ENCODE results near the gene SYNE2. TPM values are rescaled to one million over a fixed set of nuclear protein-coding genes. Genes with fewer than 3 reads are reported as not detected.

SYNE2 gene
- total RNA-seq, 2 experiments from 2014 or later: 77.7 to 82.4 TPM

- POLR2A ChIA-PET: no interaction called here
- Mint-ChIP-seq H3K27me3 (peaks cover 8% of the 10 kb centered on the region), H3K4me1 (no peaks in the 10 kb centered on the region), H3K9me3 (no peaks in the 10 kb centered on the region), H3K27ac (no peak overlapping the region), H3K36me3 (ENCODE audit: low read depth) (no peaks in the 10 kb centered on the region), H3K4me3 (no peak overlapping the region)
- DNase-seq: no peak
- CTCF ChIA-PET: no interaction called here
Measured at GRCh38 chr14:64249363-64249762, 396.6 kb downstream of the SYNE2 start.

- H3K4me1 Mint-ChIP-seq: no peaks in the 10 kb centered on the region
- no peak overlapping the region for H3K27ac Mint-ChIP-seq
- no peak for DNase-seq
- H3K27me3 Mint-ChIP-seq: peaks cover under 1% of the 10 kb centered on the region
- H3K9me3 Mint-ChIP-seq: no peaks in the 10 kb centered on the region
- CTCF ChIA-PET: interaction anchor here (1.2 kb wide), 1 partner anchor 192 kb away, joined by 3 read pairs; no protein-coding TSS in a partner anchor
- H3K36me3 Mint-ChIP-seq (ENCODE audit: low read depth): no peaks in the 10 kb centered on the region
- POLR2A ChIA-PET: no interaction called here
- no peak overlapping the region for H3K4me3 Mint-ChIP-seq
Measured at GRCh38 chr14:64253672-64254071, 400.9 kb downstream of the SYNE2 start.

GRCh38 chr14:64255756-64256155, 403.0 kb downstream of the SYNE2 start:
- Mint-ChIP-seq H3K27ac (no peak overlapping the region), H3K36me3 (ENCODE audit: low read depth) (no peaks in the 10 kb centered on the region), H3K4me1 (no peaks in the 10 kb centered on the region), H3K27me3 (no peaks in the 10 kb centered on the region), H3K9me3 (no peaks in the 10 kb centered on the region), H3K4me3 (no peak overlapping the region)
- CTCF ChIA-PET: interaction anchor here (0.5 kb wide), 1 partner anchor 83 kb away, joined by 3 read pairs; no protein-coding TSS in a partner anchor
- POLR2A ChIA-PET: no interaction called here
- no peak for DNase-seq

- ChIA-PET POLR2A (no interaction called here), CTCF (no interaction called here)
- Mint-ChIP-seq H3K36me3 (ENCODE audit: low read depth) (no peaks in the 10 kb centered on the region), H3K4me1 (no peaks in the 10 kb centered on the region), H3K27me3 (no peaks in the 10 kb centered on the region), H3K4me3 (no peak overlapping the region), H3K9me3 (no peaks in the 10 kb centered on the region), H3K27ac (no peak overlapping the region)
- DNase-seq: no peak
Measured at GRCh38 chr14:64260418-64260817, 407.6 kb downstream of the SYNE2 start.

- no peaks in the 10 kb centered on the region for H3K27me3 Mint-ChIP-seq
- POLR2A ChIA-PET: no interaction called here
- CTCF ChIA-PET: interaction anchor here (1.0 to 1.1 kb wide), 2 partner anchors 8 to 29 kb away, joined by 3 to 7 read pairs; partner anchors contain the start of gene ESR2
- no peak overlapping the region for H3K27ac Mint-ChIP-seq
- peaks cover 18% of the 10 kb centered on the region for H3K4me1 Mint-ChIP-seq
- no peaks in the 10 kb centered on the region for H3K36me3 Mint-ChIP-seq (ENCODE audit: low read depth)
- no peak for DNase-seq
- H3K4me3 Mint-ChIP-seq: no peak overlapping the region
- no peaks in the 10 kb centered on the region for H3K9me3 Mint-ChIP-seq
Measured at GRCh38 chr14:64265222-64265621, 412.4 kb downstream of the SYNE2 start.

DNA sequence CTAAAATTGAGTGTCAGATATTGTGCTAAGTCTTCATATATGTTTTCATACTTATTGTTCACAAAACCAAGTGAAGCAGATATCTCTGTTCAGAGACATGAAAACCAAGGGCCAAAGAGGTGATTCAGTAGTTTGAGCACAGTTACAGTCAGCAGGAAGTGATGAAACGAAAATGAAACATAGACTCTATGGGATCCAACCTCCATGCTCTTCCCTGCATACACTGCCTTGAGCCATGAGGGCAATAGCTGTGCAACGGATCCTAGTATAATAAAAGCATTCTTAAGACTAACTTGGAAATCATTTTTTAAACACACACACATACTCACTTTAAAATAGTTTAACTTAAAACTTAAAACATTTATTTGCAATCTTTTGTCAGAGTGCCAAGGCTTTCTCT, 413.4 kb downstream of the SYNE2 start:
- ChIA-PET POLR2A (no interaction called here), CTCF (interaction anchor here (0.6 to 1.6 kb wide), 4 partner anchors 12 to 656 kb away, joined by 3 to 4 read pairs (median 3); no protein-coding TSS in a partner anchor)
- H3K27me3 Mint-ChIP-seq: no peaks in the 10 kb centered on the region
- no peak for DNase-seq
- H3K9me3 Mint-ChIP-seq: no peaks in the 10 kb centered on the region
- H3K4me1 Mint-ChIP-seq: peaks cover 18% of the 10 kb centered on the region
- H3K27ac Mint-ChIP-seq: peak overlapping the region; percentile 44
- H3K36me3 Mint-ChIP-seq (ENCODE audit: low read depth): no peaks in the 10 kb centered on the region
- no peak overlapping the region for H3K4me3 Mint-ChIP-seq

DNA sequence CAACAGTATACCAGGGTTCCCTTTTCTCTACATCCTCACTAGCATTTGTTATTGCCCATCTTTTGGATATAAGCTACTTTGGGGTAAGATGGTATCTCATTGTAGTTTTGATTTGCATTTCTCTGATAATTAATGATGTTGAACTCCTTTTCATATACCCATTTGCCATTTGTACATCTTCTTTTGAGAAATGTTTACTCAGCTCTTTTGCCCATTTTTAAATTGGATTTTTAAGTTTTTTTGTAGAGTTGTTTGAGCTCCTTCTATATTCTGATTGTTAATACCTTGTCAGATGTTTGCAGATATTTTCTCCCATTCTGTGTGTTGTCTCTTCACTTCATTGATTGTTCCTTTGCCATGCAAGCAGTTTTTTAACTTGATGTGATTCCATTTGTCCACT, 419.2 kb downstream of the SYNE2 start:
- Mint-ChIP-seq H3K4me1 (peaks cover 3% of the 10 kb centered on the region), H3K4me3 (no peak overlapping the region), H3K27me3 (peaks cover 4% of the 10 kb centered on the region), H3K36me3 (ENCODE audit: low read depth) (no peaks in the 10 kb centered on the region), H3K9me3 (peaks cover 3% of the 10 kb centered on the region), H3K27ac (no peak overlapping the region)
- no peak for DNase-seq
- POLR2A ChIA-PET: no interaction called here
- CTCF ChIA-PET: interaction anchor here (0.9 to 1.1 kb wide), 2 partner anchors 33 to 44 kb away, joined by 3 read pairs; no protein-coding TSS in a partner anchor

Other genes starting within 250 kb of the SYNE2 start
- gene WDR89, start 211.1 kb upstream of the SYNE2 start, total RNA-seq: 10 to 100 TPM; 20.1 to 21.9 TPM
- gene SGPP1, start 124.9 kb upstream of the SYNE2 start, total RNA-seq: 10 to 100 TPM; 19.3 to 20.6 TPM

Data from activated CD4-positive, alpha-beta memory T cell treated with anti-CD3 and anti-CD28 coated beads, Interleukin-2, amount 10 ng/mL, durations not matched to agents 7 days and 5 days (primary cell).